Prostate gland (tissue), 1 donor: Measurements from ENCODE around the gene NINJ1.

Experiments used
- POLR2A ChIP-seq: fragments of 450-650 bp; IDR thresholded peaks from one replicate; pipeline ENCODE4 v1.6.1; 2016; ENCODE audit warnings: antibody characterized with exemption, mild to moderate bottlenecking
- POLR2AphosphoS5 ChIP-seq: sonication (generic); formaldehyde crosslinking; IDR thresholded peaks from one replicate; pipeline ENCODE4 v1.6.1; 2017; ENCODE audit warnings: antibody characterized with exemption

DNA sequence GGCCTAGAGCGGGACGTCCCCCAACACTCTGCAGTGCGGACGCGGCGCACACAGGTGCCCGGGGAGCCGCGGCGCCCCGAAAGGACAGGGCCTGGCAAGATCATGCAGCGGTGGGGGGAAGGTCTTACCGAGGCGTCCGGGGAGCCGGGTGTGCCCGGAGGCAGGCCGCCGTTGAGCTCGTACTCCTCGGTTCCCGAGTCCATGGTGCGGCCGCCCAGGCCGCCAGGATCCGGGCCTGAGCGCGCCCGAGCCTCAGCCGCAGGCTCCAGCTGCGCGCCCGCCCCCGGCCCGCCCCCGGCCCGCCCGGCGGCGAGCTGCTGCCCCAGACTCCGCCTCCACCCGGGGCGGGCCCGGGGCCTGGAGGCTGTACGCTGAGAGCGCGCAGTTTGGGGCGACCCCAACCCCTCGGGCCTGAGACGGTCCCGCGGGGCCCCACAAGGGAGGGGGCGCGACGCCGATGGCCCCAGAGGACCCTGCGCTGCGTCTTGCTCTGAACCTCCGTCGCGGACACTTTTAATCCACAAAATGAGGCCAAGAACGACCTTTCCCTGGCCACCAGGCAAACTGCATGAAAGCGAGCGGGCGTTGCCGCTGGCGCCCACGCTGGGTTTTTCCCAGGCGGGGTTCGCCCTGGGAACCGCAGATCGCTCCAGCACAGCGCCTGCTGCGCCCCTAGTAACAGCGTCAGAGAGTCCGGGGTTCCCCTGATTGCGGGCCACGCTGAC is at the start of gene NINJ1:
- peak; percentile 88 for TF ChIP-seq POLR2A
- peak; percentile 71 for TF ChIP-seq POLR2AphosphoS5
